OCI-LY1 (cell line): ENCODE measurements around the gene STAM.

Experiments used
- H2AFZ ChIP-seq: fragments of 200-600 bp; sonication (generic), shearing (Covaris generic); 2 replicates; pipeline ENCODE4 v1.6.0; 2014; ENCODE audit warnings: antibody characterized with exemption, mild to moderate bottlenecking, low read length
- H3F3A ChIP-seq: fragments of 200-600 bp; sonication (generic), shearing (Covaris generic); 2 replicates; pipeline ENCODE4 v1.6.0; 2014; ENCODE audit warnings: mild to moderate bottlenecking, antibody characterized with exemption, low read length, moderate library complexity; ENCODE audit not compliant: insufficient read depth
- H3K27ac ChIP-seq: fragments of 200-600 bp; sonication (generic); 2 replicates; pipeline ENCODE4 v1.5.1; 2014; ENCODE audit warnings: low read length, mixed run types, mild to moderate bottlenecking, low read depth; ENCODE audit not compliant: poor library complexity, severe bottlenecking
- H3K27me3 ChIP-seq: fragments of 200-600 bp; sonication (generic); 2 replicates; pipeline ENCODE4 v1.6.0; 2014; ENCODE audit warnings: antibody characterized with exemption, mild to moderate bottlenecking, low read length, moderate library complexity; ENCODE audit not compliant: insufficient read depth
- H3K36me3 ChIP-seq: fragments of 200-600 bp; sonication (generic); 2 replicates; pipeline ENCODE4 v1.6.1; 2014; ENCODE audit warnings: mild to moderate bottlenecking, antibody characterized with exemption, low read length, moderate library complexity, mixed read lengths; ENCODE audit not compliant: insufficient read depth
- H3K4me1 ChIP-seq: fragments of 200-600 bp; sonication (generic); 2 replicates; pipeline ENCODE4 v1.5.1; 2014; ENCODE audit warnings: mild to moderate bottlenecking, low read length, moderate library complexity; ENCODE audit not compliant: insufficient read depth, severe bottlenecking
- H3K4me2 ChIP-seq: fragments of 200-600 bp; sonication (generic), shearing (Covaris generic); 2 replicates; pipeline ENCODE4 v1.6.1; 2014; ENCODE audit warnings: low read length
- H3K4me3 ChIP-seq: fragments of 200-600 bp; sonication (generic); 2 replicates; pipeline ENCODE4 v1.5.1; 2014; ENCODE audit warnings: low read length, low read depth, mild to moderate bottlenecking, mixed read lengths; ENCODE audit not compliant: poor library complexity, severe bottlenecking
- H3K79me2 ChIP-seq: fragments of 200-600 bp; shearing (Covaris generic); 2 replicates; pipeline ENCODE4 v1.6.1; 2016; ENCODE audit warnings: mixed run types, low read length, mixed read lengths; ENCODE audit not compliant: insufficient read depth
- H3K9ac ChIP-seq: fragments of 200-600 bp; sonication (generic), shearing (Covaris generic); 2 replicates; pipeline ENCODE4 v1.6.1; 2014; ENCODE audit warnings: mild to moderate bottlenecking, low read length, mixed read lengths
- H3K9me2 ChIP-seq: fragments of 200-600 bp; sonication (generic), shearing (Covaris generic); 2 replicates; pipeline ENCODE4 v1.6.1; 2014; ENCODE audit warnings: low read depth, mild to moderate bottlenecking, low read length, mixed read lengths
- H3K9me3 ChIP-seq: fragments of 200-600 bp; shearing (Covaris generic); 2 replicates; pipeline ENCODE4 v1.6.1; 2014; ENCODE audit warnings: low read length, mixed read lengths
- H4K20me1 ChIP-seq: fragments of 200-600 bp; sonication (generic), shearing (Covaris generic); 2 replicates; pipeline ENCODE4 v1.6.0; 2016; ENCODE audit warnings: mild to moderate bottlenecking, low read length; ENCODE audit not compliant: insufficient read depth
- CTCF ChIP-seq: fragments of 200-600 bp; sonication (generic), shearing (Covaris generic); IDR thresholded peaks from 2 replicates; pipeline ENCODE4 v1.5.1; 2017; ENCODE audit warnings: mild to moderate bottlenecking, antibody characterized with exemption, low read length, moderate library complexity, mixed read lengths
- EZH2 ChIP-seq: fragments of 200-600 bp; sonication (generic), shearing (Covaris generic); IDR thresholded peaks from 2 replicates; pipeline ENCODE4 v1.8.0; 2017; ENCODE audit warnings: borderline replicate concordance, mixed run types, mild to moderate bottlenecking, antibody characterized with exemption, low read length, moderate library complexity, mixed read lengths

STAM gene

GRCh38 chr10:17744341-17744861 is 100.5 kb downstream of the STAM start:
- Histone ChIP-seq H4K20me1 (no peaks in the 10 kb centered on the region), H3K36me3 (no peaks in the 10 kb centered on the region), H3K9ac (no peak overlapping the region), H3K9me2 (no peaks in the 10 kb centered on the region), H3K27ac (no peak overlapping the region), H3K4me3 (no peak overlapping the region), H2AFZ (no peak overlapping the region), H3K4me2 (no peak overlapping the region), H3K27me3 (no peaks in the 10 kb centered on the region), H3K79me2 (no peaks in the 10 kb centered on the region), H3K9me3 (no peaks in the 10 kb centered on the region), H3F3A (no peaks in the 10 kb centered on the region), H3K4me1 (no peaks in the 10 kb centered on the region)
- no peak for TF ChIP-seq CTCF
- no peak for TF ChIP-seq EZH2

- no peaks in the 10 kb centered on the region for H3K79me2 ChIP-seq
- no peak overlapping the region for H3K4me2 ChIP-seq
- no peak overlapping the region for H2AFZ ChIP-seq
- no peaks in the 10 kb centered on the region for H3K36me3 ChIP-seq
- H3K27me3 ChIP-seq: no peaks in the 10 kb centered on the region
- no peak overlapping the region for H3K9ac ChIP-seq
- no peaks in the 10 kb centered on the region for H4K20me1 ChIP-seq
- H3K27ac ChIP-seq: no peak overlapping the region
- no peaks in the 10 kb centered on the region for H3K9me3 ChIP-seq
- H3K9me2 ChIP-seq: no peaks in the 10 kb centered on the region
- H3K4me3 ChIP-seq: no peak overlapping the region
- TF ChIP-seq CTCF (no peak), EZH2 (no peak)
- no peaks in the 10 kb centered on the region for H3K4me1 ChIP-seq
- no peaks in the 10 kb centered on the region for H3F3A ChIP-seq
These were observed 104.1 kb downstream of the STAM start for GRCh38 chr10:17747883-17748550.

- no peaks in the 10 kb centered on the region for H3K9me3 ChIP-seq
- H4K20me1 ChIP-seq: no peaks in the 10 kb centered on the region
- no peaks in the 10 kb centered on the region for H3K79me2 ChIP-seq
- H3K27ac ChIP-seq: no peak overlapping the region
- no peak overlapping the region for H2AFZ ChIP-seq
- no peaks in the 10 kb centered on the region for H3K4me1 ChIP-seq
- no peak overlapping the region for H3K9ac ChIP-seq
- H3F3A ChIP-seq: no peaks in the 10 kb centered on the region
- TF ChIP-seq EZH2: no peak
- TF ChIP-seq CTCF: no peak
- no peaks in the 10 kb centered on the region for H3K27me3 ChIP-seq
- no peak overlapping the region for H3K4me2 ChIP-seq
- no peak overlapping the region for H3K4me3 ChIP-seq
- no peaks in the 10 kb centered on the region for H3K9me2 ChIP-seq
- H3K36me3 ChIP-seq: no peaks in the 10 kb centered on the region
These were observed 105.9 kb downstream of the STAM start for GRCh38 chr10:17749890-17750289.
